Body of pancreas (tissue), 4 donors: Measurements from ENCODE around the gene MEIG1. TPM values are rescaled to one million over a fixed set of nuclear protein-coding genes. Genes with fewer than 3 reads are reported as not detected.
"Not testable (repeated sequence)": the region's sequence is repeated elsewhere in the genome, so short reads cannot be mapped to it uniquely, and the experiment has no call there.

Experiments
- ATAC-seq: fragments of 150-250 bp; one replicate; pipeline ENCODE4 v1.9.1; 2016
- DNase-seq, 4 donors: peaks; one replicate each; pipeline ENCODE4 v3.0.0-alpha.2; 2019
- H3K27ac ChIP-seq, 4 donors: fragments of 200-600 bp; sonication (generic); 1 replicate in 3 of 4; 2 replicates in 1 of 4; pipeline versions ENCODE4 v1.5.1 to v1.6.1; 2016 to 2019; ENCODE audit warnings: mild to moderate bottlenecking in 1 of 4, mixed read lengths in 1 of 4, moderate library complexity in 1 of 4
- H3K27me3 ChIP-seq, 2 donors: fragments of 200-600 bp; sonication (generic); one replicate each; pipeline ENCODE4 v1.6.0; 2016; ENCODE audit warnings: mild to moderate bottlenecking in 1 of 2
- H3K36me3 ChIP-seq, 2 donors: fragments of 200-600 bp; sonication (generic); replicated peaks in 1 of 2; 2 replicates each; pipeline ENCODE4 v1.5.1; 2016; ENCODE audit warnings: low read depth in 2 of 2; ENCODE audit not compliant: insufficient read depth in 1 of 2
- H3K4me1 ChIP-seq: fragments of 200-600 bp; sonication (generic); one replicate; pipeline ENCODE4 v1.6.0; 2016
- H3K4me3 ChIP-seq, 2 donors: fragments of 200-600 bp; sonication (generic); 1 replicate in 1 of 2; 2 replicates in 1 of 2; pipeline ENCODE4 v1.5.1; 2016 to 2019
- H3K9me3 ChIP-seq, 3 donors: fragments of 200-600 bp; sonication (generic); 1 replicate in 2 of 3; 2 replicates in 1 of 3; pipeline ENCODE4 v1.5.1; 2016
- POLR2A ChIP-seq, 3 donors: fragments of 450-650 bp; IDR thresholded peaks; one replicate each; pipeline ENCODE4 v1.6.1; 2016; ENCODE audit warnings: antibody characterized with exemption in 3 of 3, mild to moderate bottlenecking in 2 of 3
- whole genome bisulfite sequencing, 2 donors: methylation state at CpG; one replicate each; pipeline ENCODE4 v1.1.5; 2017; 5-methylcytosine and 5-hydroxymethylcytosine counted together
- intact Hi-C: fragments of 100-400 bp; cut with DNase I; formaldehyde crosslinking; loops from one replicate; pipeline ENCODE4 v1.15.1; 2023
- total RNA-seq, 2 donors: library from RNA; depleted of rRNA; stranded (reverse); fragments of >200 nt; gene quantifications; one replicate each; pipeline ENCODE4 v1.1.0, GENCODE V29; 2016
- TF ChIP-seq, protein P1 (sequence below), 7 experiments: fragments of 450-650 bp in 4 of 7; fragments of 200-600 bp in 3 of 7; sonication (generic) in 3 of 7; IDR thresholded peaks; one replicate each; pipeline ENCODE4 v1.5.1; 2016 to 2019; ENCODE audit warnings: antibody characterized with exemption in 7 of 7

Gene MEIG1
- total RNA-seq, 2 donors from 2014 or later: not detected

DNA sequence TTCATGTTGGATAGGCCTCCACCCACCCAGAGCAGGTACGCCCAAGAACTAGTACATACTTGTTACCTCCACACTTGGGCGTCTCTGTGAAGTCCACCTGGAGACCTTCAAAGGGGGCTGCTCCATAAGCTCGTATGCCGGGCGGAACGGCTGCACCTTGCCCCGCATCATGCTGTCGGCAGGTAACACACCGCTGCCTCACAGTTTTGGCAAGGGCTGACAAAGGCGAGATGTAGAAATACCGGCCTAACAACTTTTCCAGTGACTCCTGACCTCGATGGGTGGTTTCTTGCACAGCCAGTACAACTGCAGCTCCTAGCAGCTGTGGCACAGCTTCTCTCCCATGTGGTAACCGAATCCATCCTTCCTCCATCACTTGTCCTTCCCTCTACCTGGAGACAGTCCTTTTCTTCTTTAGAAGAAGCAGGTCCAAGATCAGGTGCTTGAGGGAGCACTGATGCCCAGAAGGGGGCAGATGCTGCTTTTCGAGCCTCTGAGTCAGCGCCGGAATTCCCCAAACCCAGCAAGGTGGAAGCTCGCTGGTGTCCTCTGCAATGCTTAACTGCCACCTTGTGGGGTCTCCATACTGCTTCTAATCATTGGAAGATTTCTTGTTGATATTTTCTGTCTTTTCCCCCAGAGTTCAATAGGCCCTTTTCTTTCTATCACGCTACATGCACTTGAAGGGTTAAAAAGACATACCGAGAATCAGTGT lies 32.0 kb downstream of the MEIG1 start:
- intact Hi-C loops, H3K4me3 ChIP-seq, ATAC-seq, H3K27me3 ChIP-seq, H3K9me3 ChIP-seq, H3K36me3 ChIP-seq: not testable (repeated sequence)
- WGBS, 2 donors: 23 to 30% methylated on average over 12 to 19 of the region's 19 CpGs
- TF ChIP-seq, protein P1, sequence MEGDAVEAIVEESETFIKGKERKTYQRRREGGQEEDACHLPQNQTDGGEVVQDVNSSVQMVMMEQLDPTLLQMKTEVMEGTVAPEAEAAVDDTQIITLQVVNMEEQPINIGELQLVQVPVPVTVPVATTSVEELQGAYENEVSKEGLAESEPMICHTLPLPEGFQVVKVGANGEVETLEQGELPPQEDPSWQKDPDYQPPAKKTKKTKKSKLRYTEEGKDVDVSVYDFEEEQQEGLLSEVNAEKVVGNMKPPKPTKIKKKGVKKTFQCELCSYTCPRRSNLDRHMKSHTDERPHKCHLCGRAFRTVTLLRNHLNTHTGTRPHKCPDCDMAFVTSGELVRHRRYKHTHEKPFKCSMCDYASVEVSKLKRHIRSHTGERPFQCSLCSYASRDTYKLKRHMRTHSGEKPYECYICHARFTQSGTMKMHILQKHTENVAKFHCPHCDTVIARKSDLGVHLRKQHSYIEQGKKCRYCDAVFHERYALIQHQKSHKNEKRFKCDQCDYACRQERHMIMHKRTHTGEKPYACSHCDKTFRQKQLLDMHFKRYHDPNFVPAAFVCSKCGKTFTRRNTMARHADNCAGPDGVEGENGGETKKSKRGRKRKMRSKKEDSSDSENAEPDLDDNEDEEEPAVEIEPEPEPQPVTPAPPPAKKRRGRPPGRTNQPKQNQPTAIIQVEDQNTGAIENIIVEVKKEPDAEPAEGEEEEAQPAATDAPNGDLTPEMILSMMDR (IDR thresholded peaks at IDR 0.05): peak in 3 of 7 experiments; percentile 22 to 29 (median 27)
- H3K4me1 ChIP-seq: peaks cover 15% of the 10 kb centered on the region
- H3K27ac ChIP-seq: peak overlapping the region in 2 of 4 donors; percentile 53 to 61
- peak; percentile 74 to 82 (median 80) for DNase-seq

DNA sequence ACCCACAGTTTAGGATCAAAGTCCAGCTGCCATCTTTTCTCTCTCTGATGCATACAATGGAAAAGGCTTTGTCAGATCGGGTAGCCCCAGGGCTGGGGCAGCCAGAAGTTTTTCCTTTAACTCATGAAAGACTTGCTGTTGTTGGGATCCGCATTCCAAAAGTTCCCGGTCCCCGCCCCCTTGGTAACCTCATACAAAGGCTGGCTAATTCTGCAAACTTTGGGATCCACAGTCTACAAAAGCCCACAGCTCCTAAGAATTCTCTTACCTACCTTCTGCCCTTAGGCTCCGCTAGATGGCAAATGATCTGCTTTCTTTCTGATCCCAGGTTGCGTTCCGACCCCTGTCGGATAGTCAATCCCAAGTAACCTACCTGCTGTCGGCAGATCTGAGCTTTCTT lies 33.1 kb downstream of the MEIG1 start:
- H3K4me3 ChIP-seq, H3K9me3 ChIP-seq, DNase-seq, H3K36me3 ChIP-seq, intact Hi-C loops, H3K27me3 ChIP-seq, H3K27ac ChIP-seq, ATAC-seq: not testable (repeated sequence)
- H3K4me1 ChIP-seq: peaks cover 15% of the 10 kb centered on the region
- WGBS, 2 donors: 90% methylated on average over 9 of the region's 9 CpGs

GRCh38 chr10:14993500-14994455 lies 34.6 kb downstream of the MEIG1 start:
- H3K36me3 ChIP-seq, H3K27ac ChIP-seq, H3K9me3 ChIP-seq, intact Hi-C loops, DNase-seq, H3K4me3 ChIP-seq, ATAC-seq, H3K27me3 ChIP-seq: not testable (repeated sequence)
- peaks cover 15% of the 10 kb centered on the region for H3K4me1 ChIP-seq
- 83 to 86% methylated on average over 31 to 32 of the region's 32 CpGs for WGBS, 2 donors

- Histone ChIP-seq H3K4me3 (no peak overlapping the region), H3K36me3 (no peaks in the 10 kb centered on the region), H3K27me3 (no peaks in the 10 kb centered on the region), H3K9me3 (no peaks in the 10 kb centered on the region), H3K4me1 (peaks cover 9% of the 10 kb centered on the region), H3K27ac (no peak overlapping the region)
- 73 to 81% methylated on average over 46 to 50 of the region's 50 CpGs for WGBS, 2 donors
- intact Hi-C loops: no loop called here
- TF ChIP-seq, protein P1 (IDR thresholded peaks at IDR 0.05): no peak
- no peak for TF ChIP-seq POLR2A (IDR thresholded peaks at IDR 0.05)
- DNase-seq (no peak), ATAC-seq (no peak)
Measured at GRCh38 chr10:14995964-14996565, 36.9 kb downstream of the MEIG1 start.

DNA sequence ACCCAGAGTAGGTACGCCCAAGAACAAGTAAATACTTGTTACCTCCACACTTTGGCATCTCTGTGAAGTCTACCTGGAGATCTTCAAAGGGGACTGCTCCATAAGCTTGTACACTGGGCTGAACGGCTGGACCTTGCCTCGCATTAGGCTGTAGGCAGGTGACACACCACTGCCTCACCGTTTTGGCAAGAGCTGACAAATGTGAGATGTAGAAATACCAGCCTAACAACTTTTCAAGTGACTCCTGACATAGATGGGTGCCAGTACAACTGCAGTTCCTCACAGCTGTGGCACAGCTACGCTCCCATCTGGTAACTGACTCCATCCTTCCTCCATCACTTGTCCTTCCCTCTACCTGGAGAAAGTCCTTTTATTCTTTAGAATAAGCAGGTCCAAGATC lies 54.3 kb downstream of the MEIG1 start:
- peak; percentile 96 for ATAC-seq

GRCh38 chr10:15015451-15015850 lies 56.3 kb downstream of the MEIG1 start:
- no peak overlapping the region for H3K4me3 ChIP-seq
- peaks cover 9% of the 10 kb centered on the region for H3K4me1 ChIP-seq
- H3K36me3 ChIP-seq: no peaks in the 10 kb centered on the region
- TF ChIP-seq, protein P1 (IDR thresholded peaks at IDR 0.05): no peak
- no peak for TF ChIP-seq POLR2A (IDR thresholded peaks at IDR 0.05)
- DNase-seq (no peak), ATAC-seq (no peak)
- 53 to 68% methylated on average over 7 of the region's 7 CpGs for WGBS, 2 donors
- no peaks in the 10 kb centered on the region for H3K27me3 ChIP-seq
- H3K9me3 ChIP-seq: no peaks in the 10 kb centered on the region
- no peak overlapping the region for H3K27ac ChIP-seq
- intact Hi-C loops: no loop called here

More for the DNA sequence above, 54.3 kb downstream of the MEIG1 start:
- H3K4me3 ChIP-seq, H3K36me3 ChIP-seq, intact Hi-C loops, H3K4me1 ChIP-seq, H3K9me3 ChIP-seq, H3K27me3 ChIP-seq, H3K27ac ChIP-seq: not testable (repeated sequence)
- DNase-seq: peak; percentile 56 to 85 (median 74)
- WGBS, 2 donors: 15 to 22% methylated on average over 5 of the region's 5 CpGs

DNA sequence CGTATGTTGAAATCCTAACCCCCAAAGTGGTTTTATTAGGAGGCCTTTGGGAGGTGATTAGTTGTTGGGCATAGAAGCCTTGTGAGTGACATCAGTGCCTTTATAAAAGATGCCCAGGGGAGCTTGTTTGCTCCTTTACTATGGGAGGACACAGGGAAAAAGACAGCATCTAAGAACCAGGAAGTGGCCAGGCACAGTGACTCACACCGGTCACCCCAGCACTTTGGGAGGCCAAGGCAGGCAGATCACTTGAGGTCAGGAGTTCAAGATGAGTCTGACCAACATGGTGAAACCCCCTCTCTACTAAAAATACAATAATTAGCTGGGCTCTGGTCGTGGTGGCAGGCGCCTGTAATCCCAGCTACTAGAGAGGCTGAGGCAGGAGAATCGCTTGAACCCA lies 61.8 kb downstream of the MEIG1 start:
- H3K27ac ChIP-seq, H3K36me3 ChIP-seq, H3K4me3 ChIP-seq, H3K4me1 ChIP-seq, H3K27me3 ChIP-seq, H3K9me3 ChIP-seq, DNase-seq, ATAC-seq, intact Hi-C loops: not testable (repeated sequence)
- WGBS, 2 donors: 83 to 94% methylated on average over 2 to 5 of the region's 5 CpGs
